Liver (tissue), 9 donors: ENCODE data around the gene COP1. TPM values are rescaled to one million over a fixed set of nuclear protein-coding genes. Genes with fewer than 3 reads are reported as not detected.

Experiments
- DNase-seq: peaks from one replicate; pipeline ENCODE4 v3.0.0-alpha.2; 2017; ENCODE audit warnings: low spot score
- H3K27ac ChIP-seq, 2 donors: one replicate each; pipeline ENCODE4 v1.7.0; 2013; ENCODE audit warnings: inconsistent platforms in 2 of 2, low read length in 2 of 2, control low read depth in 1 of 2, low read depth in 1 of 2, mild to moderate bottlenecking in 1 of 2
- H3K27me3 ChIP-seq, 4 donors: one replicate each; pipeline versions ENCODE4 v1.6.1 to v1.7.0; 2013; ENCODE audit warnings: low read length in 3 of 4, inconsistent platforms in 1 of 4, mild to moderate bottlenecking in 1 of 4, moderate library complexity in 1 of 4; ENCODE audit not compliant: control insufficient read depth in 4 of 4, insufficient read depth in 4 of 4
- H3K36me3 ChIP-seq, 4 donors: one replicate each; pipeline versions ENCODE4 v1.6.1 to v1.7.0; 2013; ENCODE audit warnings: low read length in 3 of 4, mild to moderate bottlenecking in 3 of 4, low read depth in 1 of 4, moderate library complexity in 1 of 4; ENCODE audit not compliant: control insufficient read depth in 4 of 4, insufficient read depth in 3 of 4
- H3K4me1 ChIP-seq, 4 donors: one replicate each; pipeline versions ENCODE4 v1.6.1 to v1.7.0; 2013; ENCODE audit warnings: low read length in 3 of 4, mild to moderate bottlenecking in 3 of 4, moderate library complexity in 1 of 4; ENCODE audit not compliant: control insufficient read depth in 4 of 4, insufficient read depth in 4 of 4
- H3K4me3 ChIP-seq, 3 donors: one replicate each; pipeline versions ENCODE4 v1.6.1 to v1.7.0; 2013; ENCODE audit warnings: low read length in 3 of 3, control low read depth in 1 of 3, low read depth in 1 of 3, mild to moderate bottlenecking in 1 of 3
- H3K9ac ChIP-seq, 2 donors: one replicate each; pipeline ENCODE4 v1.7.0; 2013; ENCODE audit warnings: low read length in 2 of 2, mild to moderate bottlenecking in 2 of 2, moderate library complexity in 2 of 2, control low read depth in 1 of 2, low read depth in 1 of 2
- H3K9me3 ChIP-seq, 4 donors: one replicate each; pipeline versions ENCODE4 v1.6.1 to v1.7.0; 2013; ENCODE audit warnings: low read length in 3 of 4; ENCODE audit not compliant: control insufficient read depth in 4 of 4
- CTCF ChIP-seq: fragments of 150-350 bp; IDR thresholded peaks from 2 replicates; pipeline ENCODE4 v1.5.1; 2017; ENCODE audit warnings: improper control_type of control experiment, low read depth, low read length; ENCODE audit not compliant: missing input control
- EGR1 ChIP-seq, 2 donors: IDR thresholded peaks; 2 replicates each; pipeline ENCODE4 v1.6.1; 2016 to 2018; ENCODE audit warnings: antibody characterized with exemption in 2 of 2, low read depth in 2 of 2
- FOXA1 ChIP-seq: IDR thresholded peaks from 2 replicates; pipeline ENCODE4 v1.6.1; 2016; ENCODE audit warnings: antibody characterized with exemption
- FOXA2 ChIP-seq: IDR thresholded peaks from 2 replicates; pipeline ENCODE4 v1.6.1; 2016; ENCODE audit warnings: antibody characterized with exemption
- GABPA ChIP-seq, 2 donors: IDR thresholded peaks in 1 of 2; conservative IDR thresholded peaks in 1 of 2; 2 replicates each; pipeline ENCODE4 v1.6.1; 2016; ENCODE audit warnings: antibody characterized with exemption in 2 of 2, mild to moderate bottlenecking in 1 of 2, moderate library complexity in 1 of 2
- HNF4A ChIP-seq, 2 donors: conservative IDR thresholded peaks; 2 replicates each; pipeline ENCODE4 v1.6.1; 2016; ENCODE audit warnings: antibody characterized with exemption in 2 of 2, mild to moderate bottlenecking in 2 of 2
- HNF4G ChIP-seq: IDR thresholded peaks from 2 replicates; pipeline ENCODE4 v1.6.1; 2016; ENCODE audit warnings: antibody characterized with exemption
- JUND ChIP-seq, 2 donors: IDR thresholded peaks; 2 replicates each; pipeline ENCODE4 v1.6.1; 2016; ENCODE audit warnings: antibody characterized with exemption in 2 of 2
- MAX ChIP-seq: IDR thresholded peaks from 2 replicates; pipeline ENCODE4 v1.6.1; 2016; ENCODE audit warnings: antibody characterized with exemption
- NR2F2 ChIP-seq: IDR thresholded peaks from 2 replicates; pipeline ENCODE4 v1.6.1; 2016; ENCODE audit warnings: antibody characterized with exemption
- RAD21 ChIP-seq, 2 donors: IDR thresholded peaks; 2 replicates each; pipeline ENCODE4 v1.6.1; 2016; ENCODE audit warnings: antibody characterized with exemption in 2 of 2, mild to moderate bottlenecking in 2 of 2
- REST ChIP-seq: IDR thresholded peaks from 2 replicates; pipeline ENCODE4 v1.6.1; 2016; ENCODE audit warnings: antibody characterized with exemption, mild to moderate bottlenecking
- RXRA ChIP-seq, 2 donors: IDR thresholded peaks; 2 replicates each; pipeline ENCODE4 v1.6.1; 2017 to 2018; ENCODE audit warnings: antibody characterized with exemption in 2 of 2, mild to moderate bottlenecking in 1 of 2
- SP1 ChIP-seq: IDR thresholded peaks from 2 replicates; pipeline ENCODE4 v1.6.1; 2018; ENCODE audit warnings: antibody characterized with exemption, mild to moderate bottlenecking
- TAF1 ChIP-seq: conservative IDR thresholded peaks from 2 replicates; pipeline ENCODE4 v1.6.1; 2016; ENCODE audit warnings: antibody characterized with exemption, mild to moderate bottlenecking
- YY1 ChIP-seq: IDR thresholded peaks from 2 replicates; pipeline ENCODE4 v1.6.1; 2016; ENCODE audit warnings: antibody characterized with exemption, mild to moderate bottlenecking
- ZBTB33 ChIP-seq: IDR thresholded peaks from 2 replicates; pipeline ENCODE4 v1.6.1; 2016; ENCODE audit warnings: antibody characterized with exemption
- WGBS: extraction: QIAGEN DNeasy Blood & Tissue Kit; methylation state at CpG from one replicate; pipeline ENCODE4 v1.1.7; 2013; 5-methylcytosine and 5-hydroxymethylcytosine counted together
- polyA plus RNA-seq, 2 donors: library from polyadenylated mRNA; stranded (reverse) in 1 of 2; unstranded in 1 of 2; fragments of 200-250 nt in 1 of 2; fragments of >200 nt in 1 of 2; fragmentation: Nextera tagmentation in 1 of 2; extraction: Ambion mirVana in 1 of 2; gene quantifications; one replicate each; pipeline versions ENCODE4 v1.2.1 to v1.2.3, GENCODE V29; 2013 to 2015
- total RNA-seq, 2 donors: library from RNA; depleted of rRNA; stranded (reverse); fragments of >200 nt; gene quantifications; one replicate each; pipeline ENCODE4 v1.2.3, GENCODE V29; 2014
- donor health status: healthy.
- donor health status: healthy.
- donor health status: healthy.
- donor health status: healthy.
- donor health status: healthy.

The COP1 gene
- total and polyA plus RNA-seq, 4 donors = 14.7 to 35.7 (median 22.5) TPM

GRCh38 chr1:176198413-176198812 lies 8.7 kb downstream of the COP1 start:
- DNase-seq = no peak
- no peaks in the 10 kb centered on the region for H3K36me3 ChIP-seq
- H3K9me3 ChIP-seq = no peaks in the 10 kb centered on the region
- TF ChIP-seq GABPA (IDR thresholded peaks at IDR 0.05 in 1 of 2, conservative IDR thresholded peaks at IDR 0.05 in 1 of 2) (no peak), FOXA2 (no peak), CTCF (no peak), TAF1 (no peak), EGR1 (IDR thresholded peaks at IDR 0.05; ENCODE audit: low read depth in 2 of 2) (no peak), REST (no peak), ZBTB33 (no peak), HNF4G (no peak), FOXA1 (no peak), RAD21 (IDR thresholded peaks at IDR 0.05) (no peak), NR2F2 (no peak), MAX (no peak)
- H3K27ac ChIP-seq = no peak overlapping the region
- peaks cover 0 to 4% (median 0%) of the 10 kb centered on the region in 4 donors for H3K4me1 ChIP-seq
- H3K9ac ChIP-seq = no peak overlapping the region
- WGBS = 96% methylated on average over 2 of the region's 2 CpGs
- H3K27me3 ChIP-seq = no peaks in the 10 kb centered on the region
- H3K4me3 ChIP-seq = no peak overlapping the region

- 95% methylated on average over 5 of the region's 5 CpGs for WGBS
- no peak for TF ChIP-seq MAX
- no peak for TF ChIP-seq EGR1 (IDR thresholded peaks at IDR 0.05; ENCODE audit: low read depth in 2 of 2)
- TF ChIP-seq GABPA (IDR thresholded peaks at IDR 0.05 in 1 of 2, conservative IDR thresholded peaks at IDR 0.05 in 1 of 2) = no peak
- no peak for TF ChIP-seq RXRA (IDR thresholded peaks at IDR 0.05)
- no peak for TF ChIP-seq REST
- no peak for TF ChIP-seq SP1
- TF ChIP-seq FOXA2 = no peak
- no peak for TF ChIP-seq JUND (IDR thresholded peaks at IDR 0.05)
- TF ChIP-seq YY1 = no peak
- no peak for TF ChIP-seq ZBTB33
- TF ChIP-seq HNF4A (conservative IDR thresholded peaks at IDR 0.05) = no peak
- TF ChIP-seq HNF4G = no peak
- TF ChIP-seq NR2F2 = no peak
- no peak for TF ChIP-seq TAF1
- H3K36me3 ChIP-seq = no peaks in the 10 kb centered on the region
- no peak for DNase-seq
- H3K4me1 ChIP-seq = peaks cover 0 to 1% (median 0%) of the 10 kb centered on the region in 4 donors
- H3K27ac ChIP-seq = no peak overlapping the region
- no peak overlapping the region for H3K9ac ChIP-seq
- no peak overlapping the region for H3K4me3 ChIP-seq
- no peaks in the 10 kb centered on the region for H3K27me3 ChIP-seq
- H3K9me3 ChIP-seq = no peaks in the 10 kb centered on the region
These were observed 10.4 kb downstream of the COP1 start for GRCh38 chr1:176196728-176197127.
